Colonic mucosa (tissue), 4 donors: Measurements from ENCODE around the gene OR2A5. TPM values are rescaled to one million over a fixed set of nuclear protein-coding genes. Genes with fewer than 3 reads are reported as not detected.

Experiments used
- DNase-seq: peaks from one replicate; pipeline ENCODE4 v3.0.0-alpha.2; 2020
- H3K27ac ChIP-seq: fragments of 200-600 bp; one replicate; pipeline ENCODE4 v1.8.0; 2021
- H3K27me3 ChIP-seq: fragments of 200-600 bp; one replicate; pipeline ENCODE4 v1.8.0; 2021
- H3K36me3 ChIP-seq: fragments of 200-600 bp; one replicate; pipeline ENCODE4 v1.8.0; 2021
- H3K4me1 ChIP-seq: fragments of 200-600 bp; one replicate; pipeline ENCODE4 v1.8.0; 2021; ENCODE audit warnings: mild to moderate bottlenecking
- H3K4me3 ChIP-seq: fragments of 200-600 bp; one replicate; pipeline ENCODE4 v1.8.0; 2021
- H3K9ac ChIP-seq, 2 donors: one replicate each; pipeline ENCODE4 v1.7.0; 2013; ENCODE audit warnings: control low read depth in 2 of 2, low read depth in 2 of 2, low read length in 2 of 2
- H3K9me3 ChIP-seq: fragments of 200-600 bp; one replicate; pipeline ENCODE4 v1.8.0; 2021
- CTCF ChIP-seq: fragments of 200-600 bp; IDR thresholded peaks from one replicate; pipeline ENCODE4 v1.8.0; 2022; ENCODE audit warnings: antibody characterized with exemption, mild to moderate bottlenecking
- intact Hi-C: fragments of 100-400 bp; cut with DNase I; formaldehyde crosslinking; loops from one replicate; pipeline ENCODE4 v1.14.1; 2022
- total RNA-seq, 2 donors: library from RNA; stranded (reverse); fragmentation: NEBNext Ultra II Directional in 1 of 2; extraction: Animal tissue kit (Norgen Biotek cat#: 25700) in 1 of 2; gene quantifications; one replicate each; pipeline ENCODE4 v1.2.1, GENCODE V29; 2021
- donor health status: healthy.
- donor health status: DM: no; HTN: no; CAD: no.
- donor health status: DM: no; HTN: no; CAD: no.

The OR2A5 gene
- total RNA-seq, 2 donors from 2014 or later: not detected

- H3K4me1 ChIP-seq: no peaks in the 10 kb centered on the region
- no peak overlapping the region for H3K9ac ChIP-seq
- H3K9me3 ChIP-seq: no peaks in the 10 kb centered on the region
- intact Hi-C loops: no loop called here
- no peak overlapping the region for H3K4me3 ChIP-seq
- no peak for TF ChIP-seq CTCF
- H3K27ac ChIP-seq: no peak overlapping the region
- H3K36me3 ChIP-seq: no peaks in the 10 kb centered on the region
- no peak for DNase-seq
- H3K27me3 ChIP-seq: no peaks in the 10 kb centered on the region
These were observed 29.3 kb upstream of the OR2A5 start for GRCh38 chr7:144019457-144019856.

GRCh38 chr7:144020340-144020739 is 28.4 kb upstream of the OR2A5 start:
- Histone ChIP-seq H3K36me3 (no peaks in the 10 kb centered on the region), H3K9ac (no peak overlapping the region), H3K9me3 (no peaks in the 10 kb centered on the region), H3K4me3 (no peak overlapping the region), H3K4me1 (no peaks in the 10 kb centered on the region), H3K27me3 (no peaks in the 10 kb centered on the region), H3K27ac (no peak overlapping the region)
- no peak for DNase-seq
- TF ChIP-seq CTCF: no peak
- intact Hi-C loops: no loop called here

- intact Hi-C loops: no loop called here
- H3K27ac ChIP-seq: no peak overlapping the region
- H3K36me3 ChIP-seq: no peaks in the 10 kb centered on the region
- no peak for DNase-seq
- TF ChIP-seq CTCF: no peak
- no peak overlapping the region for H3K9ac ChIP-seq
- H3K27me3 ChIP-seq: no peaks in the 10 kb centered on the region
- no peak overlapping the region for H3K4me3 ChIP-seq
- no peaks in the 10 kb centered on the region for H3K9me3 ChIP-seq
- no peaks in the 10 kb centered on the region for H3K4me1 ChIP-seq
These were observed 26.6 kb upstream of the OR2A5 start for GRCh38 chr7:144022169-144022568.

GRCh38 chr7:144023171-144023827 is 25.4 kb upstream of the OR2A5 start:
- Histone ChIP-seq H3K9ac (no peak overlapping the region), H3K9me3 (no peaks in the 10 kb centered on the region), H3K4me3 (no peak overlapping the region), H3K27ac (no peak overlapping the region), H3K36me3 (no peaks in the 10 kb centered on the region), H3K27me3 (no peaks in the 10 kb centered on the region), H3K4me1 (no peaks in the 10 kb centered on the region)
- no peak for TF ChIP-seq CTCF
- no peak for DNase-seq
- intact Hi-C loops: no loop called here

GRCh38 chr7:144024213-144024612 is 24.5 kb upstream of the OR2A5 start:
- no peaks in the 10 kb centered on the region for H3K4me1 ChIP-seq

More at GRCh38 chr7:144024213-144024612, 24.5 kb upstream of the OR2A5 start:
- intact Hi-C loops: no loop called here
- Histone ChIP-seq H3K27ac (no peak overlapping the region), H3K9ac (no peak overlapping the region), H3K27me3 (no peaks in the 10 kb centered on the region), H3K9me3 (no peaks in the 10 kb centered on the region), H3K4me3 (no peak overlapping the region), H3K36me3 (no peaks in the 10 kb centered on the region)
- DNase-seq: no peak
- TF ChIP-seq CTCF: no peak
